ENCODE measurements around the gene TBC1D5.

DNA sequence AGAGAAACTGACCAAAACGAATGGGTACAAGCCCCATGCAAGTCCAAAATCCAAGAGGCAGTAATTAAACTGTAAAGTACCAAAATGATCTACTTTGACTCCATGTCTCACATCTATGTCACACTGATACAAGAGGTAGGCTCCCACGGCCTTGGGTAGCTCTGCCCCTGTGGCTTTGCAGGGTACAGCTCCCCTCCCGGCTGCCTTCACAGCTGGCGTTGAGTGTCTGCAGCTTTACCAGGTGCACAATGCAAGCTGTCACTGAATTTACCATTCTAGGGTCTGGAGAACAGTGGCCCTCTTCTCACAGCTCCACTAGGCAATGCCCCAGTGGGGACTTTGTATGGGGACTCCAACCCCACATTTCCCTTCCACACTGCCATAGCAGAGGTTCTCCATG, 308.6 kb downstream of the TBC1D5 start:
- TF ChIP-seq POLR2A (IDR thresholded peaks at IDR 0.05; ENCODE audit: low read length) (no peak), GATA1 (IDR thresholded peaks at IDR 0.05; ENCODE audit: low read depth, low read length) (no peak)
